ENCODE results near the gene HDAC9. TPM values are rescaled to one million over a fixed set of nuclear protein-coding genes. Genes with fewer than 3 reads are reported as not detected.

Gene HDAC9
- total and polyA plus RNA-seq, 11 donors, result 4.8 to 62.9 (median 30.6) TPM

DNA sequence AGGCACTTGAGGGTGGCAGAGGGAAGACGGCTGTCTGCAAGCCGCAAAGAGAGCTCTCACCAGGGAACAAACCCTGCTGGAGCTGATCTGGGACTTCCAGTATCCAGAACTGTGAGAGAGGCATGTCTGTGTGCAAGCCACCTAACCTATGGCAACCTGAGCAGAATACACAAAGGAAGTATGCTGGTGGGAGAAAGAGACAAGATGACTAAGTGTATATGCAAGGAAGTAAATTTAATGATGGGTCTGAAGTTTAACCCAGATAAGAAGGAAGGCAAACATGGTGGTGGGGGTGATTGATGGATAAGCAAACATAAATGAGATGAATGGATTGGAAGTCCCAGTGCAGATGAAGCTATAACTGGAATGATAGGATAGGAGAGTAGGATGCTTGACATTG, 328.6 kb downstream of the HDAC9 start:
- 92 to 98% (median 96%) methylated on average over 2 of the region's 2 CpGs for WGBS, 4 donors
- Histone ChIP-seq H3K27me3 (no peaks in the 10 kb centered on the region), H3K27ac (no peak overlapping the region), H3K36me3 (no peaks in the 10 kb centered on the region), H3K4me3 (no peak overlapping the region), H3K4me1 (no peaks in the 10 kb centered on the region), H3K9me3 (no peaks in the 10 kb centered on the region)
- TF ChIP-seq POLR2A (IDR thresholded peaks at IDR 0.05), result no peak
- TF ChIP-seq, protein P1, sequence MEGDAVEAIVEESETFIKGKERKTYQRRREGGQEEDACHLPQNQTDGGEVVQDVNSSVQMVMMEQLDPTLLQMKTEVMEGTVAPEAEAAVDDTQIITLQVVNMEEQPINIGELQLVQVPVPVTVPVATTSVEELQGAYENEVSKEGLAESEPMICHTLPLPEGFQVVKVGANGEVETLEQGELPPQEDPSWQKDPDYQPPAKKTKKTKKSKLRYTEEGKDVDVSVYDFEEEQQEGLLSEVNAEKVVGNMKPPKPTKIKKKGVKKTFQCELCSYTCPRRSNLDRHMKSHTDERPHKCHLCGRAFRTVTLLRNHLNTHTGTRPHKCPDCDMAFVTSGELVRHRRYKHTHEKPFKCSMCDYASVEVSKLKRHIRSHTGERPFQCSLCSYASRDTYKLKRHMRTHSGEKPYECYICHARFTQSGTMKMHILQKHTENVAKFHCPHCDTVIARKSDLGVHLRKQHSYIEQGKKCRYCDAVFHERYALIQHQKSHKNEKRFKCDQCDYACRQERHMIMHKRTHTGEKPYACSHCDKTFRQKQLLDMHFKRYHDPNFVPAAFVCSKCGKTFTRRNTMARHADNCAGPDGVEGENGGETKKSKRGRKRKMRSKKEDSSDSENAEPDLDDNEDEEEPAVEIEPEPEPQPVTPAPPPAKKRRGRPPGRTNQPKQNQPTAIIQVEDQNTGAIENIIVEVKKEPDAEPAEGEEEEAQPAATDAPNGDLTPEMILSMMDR (IDR thresholded peaks at IDR 0.05), result no peak
- intact Hi-C loops (cut with DNase I), result no loop called here
- no peak for ATAC-seq
- DNase-seq, result no peak

DNA sequence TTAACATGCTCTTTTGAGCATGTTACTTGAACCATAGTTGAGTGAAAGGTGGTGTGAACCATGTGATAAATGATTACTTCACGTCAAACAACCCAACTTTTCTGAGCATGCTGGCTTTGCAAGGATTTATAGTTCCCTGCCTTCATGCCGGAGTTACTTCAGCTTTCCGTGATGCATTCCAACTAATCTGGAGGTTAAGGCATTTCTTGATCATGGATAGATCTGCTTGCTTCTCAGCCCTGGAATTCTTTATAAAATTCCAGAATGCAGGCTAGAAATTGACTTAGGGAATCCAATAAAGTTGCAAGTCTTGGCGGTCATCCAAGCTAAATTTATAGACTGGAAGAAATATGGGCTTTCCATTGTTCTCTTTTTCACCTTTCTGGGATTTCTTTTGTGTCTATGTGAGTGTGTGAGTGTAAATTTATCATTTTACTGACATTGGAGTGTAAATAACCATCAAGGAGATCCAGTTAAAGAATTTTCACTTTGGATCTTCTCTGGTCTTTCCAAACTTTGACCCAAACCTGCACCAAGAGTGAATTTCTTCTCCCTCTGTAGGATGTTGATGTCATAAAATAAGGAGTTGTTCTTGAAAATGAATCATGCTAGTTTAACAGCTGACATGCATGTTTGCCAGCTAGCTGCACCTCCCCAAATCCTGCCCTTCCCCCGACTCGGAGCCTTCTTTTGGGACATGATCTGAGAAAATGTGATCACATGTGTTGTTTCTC, 332.9 kb downstream of the HDAC9 start:
- Histone ChIP-seq H3K9me3 (no peaks in the 10 kb centered on the region), H3K4me1 (peaks cover 0 to 9% (median 0%) of the 10 kb centered on the region in 12 donors), H3K27me3 (no peaks in the 10 kb centered on the region), H3K27ac (no peak overlapping the region), H3K4me3 (no peak overlapping the region), H3K36me3 (no peaks in the 10 kb centered on the region)
- ATAC-seq (no peak), DNase-seq (no peak)
- WGBS, 4 donors, result 92 to 96% (median 94%) methylated on average over 6 of the region's 6 CpGs
- intact Hi-C loops (cut with DNase I), result no loop called here
- TF ChIP-seq POLR2A (IDR thresholded peaks at IDR 0.05), result no peak
- TF ChIP-seq, protein P1 (IDR thresholded peaks at IDR 0.05), result no peak

DNA sequence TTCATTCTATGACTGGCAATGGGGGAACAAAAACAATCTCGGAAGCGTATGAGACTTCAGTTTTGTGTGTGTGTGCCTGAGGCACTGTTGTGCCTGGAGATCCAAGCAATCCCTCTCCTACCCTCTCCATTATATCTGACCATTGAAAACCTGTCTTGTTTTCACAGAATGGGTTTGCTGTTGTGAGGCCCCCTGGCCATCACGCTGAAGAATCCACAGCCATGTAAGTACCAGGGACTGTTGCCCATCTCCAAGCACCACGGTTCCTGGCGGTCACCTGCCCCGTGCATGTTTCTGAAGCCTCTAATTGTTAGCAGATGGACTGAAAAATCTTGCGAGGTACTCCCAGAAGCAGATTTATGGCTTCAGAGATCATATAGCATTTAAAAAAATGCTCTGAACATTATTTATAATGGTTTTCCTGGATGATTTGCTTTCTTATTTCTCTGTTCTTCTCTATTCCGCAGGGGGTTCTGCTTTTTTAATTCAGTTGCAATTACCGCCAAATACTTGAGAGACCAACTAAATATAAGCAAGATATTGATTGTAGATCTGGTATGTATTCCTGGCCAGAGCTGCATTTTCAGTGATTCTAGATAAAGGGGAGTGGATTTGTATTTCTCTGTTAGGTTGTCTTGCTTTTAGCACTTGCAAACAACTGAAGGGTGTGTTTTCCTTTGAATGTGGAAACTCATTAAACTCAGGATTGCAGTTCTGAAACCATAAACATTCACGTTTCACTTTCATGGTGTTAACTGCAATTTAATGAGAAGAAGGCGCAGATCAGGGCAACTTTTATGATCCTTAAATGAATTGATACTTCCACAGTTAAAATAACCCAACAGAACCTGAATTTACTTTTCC, 333.7 kb downstream of the HDAC9 start:
- 93 to 96% (median 96%) methylated on average over 11 of the region's 11 CpGs for WGBS, 4 donors
- Histone ChIP-seq H3K4me1 (peaks cover 0 to 9% (median 0%) of the 10 kb centered on the region in 12 donors), H3K27me3 (no peaks in the 10 kb centered on the region), H3K27ac (no peak overlapping the region), H3K9me3 (no peaks in the 10 kb centered on the region), H3K36me3 (no peaks in the 10 kb centered on the region), H3K4me3 (no peak overlapping the region)
- ATAC-seq (no peak), DNase-seq (no peak)
- TF ChIP-seq, protein P1 (IDR thresholded peaks at IDR 0.05), result no peak
- TF ChIP-seq POLR2A (IDR thresholded peaks at IDR 0.05), result no peak
- intact Hi-C loops (cut with DNase I), result no loop called here

DNA sequence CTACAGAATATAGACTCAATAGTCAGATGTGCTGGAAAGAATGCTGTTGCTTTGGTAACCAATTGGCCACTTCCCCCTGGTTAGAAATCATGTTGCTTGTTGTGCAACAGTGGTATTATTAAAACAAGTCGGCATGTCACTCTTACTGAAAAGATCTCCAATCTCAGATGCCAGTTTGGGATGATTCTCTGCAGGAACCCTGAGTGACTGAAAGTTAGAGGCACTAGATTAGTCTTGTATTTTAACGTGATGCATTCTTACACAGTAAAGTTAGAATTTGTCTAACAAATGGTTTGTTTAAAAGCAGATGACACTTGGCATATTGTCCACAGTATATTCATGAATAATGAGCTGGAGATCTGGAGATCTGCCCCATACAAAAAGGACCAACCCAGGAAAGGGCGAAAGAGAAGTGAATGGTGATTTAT, 334.3 kb downstream of the HDAC9 start:
- intact Hi-C loops (cut with DNase I), result no loop called here
- WGBS, 4 donors, result 72 to 87% (median 80%) methylated on average over 3 of the region's 3 CpGs
- no peaks in the 10 kb centered on the region for H3K9me3 ChIP-seq
- no peak overlapping the region for H3K4me3 ChIP-seq
- DNase-seq (no peak), ATAC-seq (no peak)
- no peak overlapping the region for H3K27ac ChIP-seq
- peaks cover 0 to 9% (median 0%) of the 10 kb centered on the region in 12 donors for H3K4me1 ChIP-seq
- TF ChIP-seq, protein P1 (IDR thresholded peaks at IDR 0.05), result no peak
- no peak for TF ChIP-seq POLR2A (IDR thresholded peaks at IDR 0.05)
- no peaks in the 10 kb centered on the region for H3K27me3 ChIP-seq
- no peaks in the 10 kb centered on the region for H3K36me3 ChIP-seq
